Measurements from ENCODE around the gene PYDC1.
"Not testable (repeated sequence)": the region's sequence is repeated elsewhere in the genome, so short reads cannot be mapped to it uniquely, and the experiment has no call there.

The PYDC1 gene

GRCh38 chr16:31196324-31197088 is 20.4 kb downstream of the PYDC1 start:
- in situ Hi-C loops (cut with MboI; ENCODE audit: low sequenced_read_pairs) = no loop called here

- in situ Hi-C loops (cut with MboI; ENCODE audit: low sequenced_read_pairs) = not testable (repeated sequence)
Measured at GRCh38 chr16:31195861-31196260, 21.1 kb downstream of the PYDC1 start.

- in situ Hi-C loops (cut with MboI; ENCODE audit: low sequenced_read_pairs) = no loop called here
Measured at GRCh38 chr16:31194898-31195297, 22.0 kb downstream of the PYDC1 start.

GRCh38 chr16:31193874-31194273 is 23.1 kb downstream of the PYDC1 start:
- in situ Hi-C loops (cut with MboI; ENCODE audit: low sequenced_read_pairs) = no loop called here

GRCh38 chr16:31192856-31193642 is 23.9 kb downstream of the PYDC1 start:
- in situ Hi-C loops (cut with MboI; ENCODE audit: low sequenced_read_pairs) = no loop called here

GRCh38 chr16:31191697-31192428 is 25.1 kb downstream of the PYDC1 start:
- in situ Hi-C loops (cut with MboI; ENCODE audit: low sequenced_read_pairs) = no loop called here

- in situ Hi-C loops (cut with MboI; ENCODE audit: low sequenced_read_pairs) = no loop called here
Measured at GRCh38 chr16:31190818-31191444, 26.0 kb downstream of the PYDC1 start.

- in situ Hi-C loops (cut with MboI; ENCODE audit: low sequenced_read_pairs) = no loop called here
Measured at GRCh38 chr16:31190061-31190460, 26.9 kb downstream of the PYDC1 start.

- in situ Hi-C loops (cut with MboI; ENCODE audit: low sequenced_read_pairs) = no loop called here
Measured at GRCh38 chr16:31189412-31189778, 27.5 kb downstream of the PYDC1 start.

- in situ Hi-C loops (cut with MboI; ENCODE audit: low sequenced_read_pairs) = no loop called here
Measured at GRCh38 chr16:31188450-31189411, 28.2 kb downstream of the PYDC1 start.

GRCh38 chr16:31187808-31188189 is 29.1 kb downstream of the PYDC1 start:
- in situ Hi-C loops (cut with MboI; ENCODE audit: low sequenced_read_pairs) = no loop called here

- in situ Hi-C loops (cut with MboI; ENCODE audit: low sequenced_read_pairs) = no loop called here
Measured at GRCh38 chr16:31186930-31187807, 29.8 kb downstream of the PYDC1 start.

- in situ Hi-C loops (cut with MboI; ENCODE audit: low sequenced_read_pairs) = no loop called here
Measured at GRCh38 chr16:31186176-31186575, 30.8 kb downstream of the PYDC1 start.

GRCh38 chr16:31185339-31185738 is 31.6 kb downstream of the PYDC1 start:
- in situ Hi-C loops (cut with MboI; ENCODE audit: low sequenced_read_pairs) = no loop called here

- in situ Hi-C loops (cut with MboI; ENCODE audit: low sequenced_read_pairs) = no loop called here
Measured at GRCh38 chr16:31184888-31185287, 32.0 kb downstream of the PYDC1 start.

GRCh38 chr16:31183432-31184428 is 33.2 kb downstream of the PYDC1 start:
- in situ Hi-C loops (cut with MboI; ENCODE audit: low sequenced_read_pairs) = no loop called here

- in situ Hi-C loops (cut with MboI; ENCODE audit: low sequenced_read_pairs) = no loop called here
Measured at GRCh38 chr16:31182391-31182790, 34.5 kb downstream of the PYDC1 start.
